ENCODE measurements around the gene IFT43. TPM values are rescaled to one million over a fixed set of nuclear protein-coding genes. Genes with fewer than 3 reads are reported as not detected.

The IFT43 gene
- total and polyA plus RNA-seq, 12 donors, result 20.9 to 101 (median 30.2) TPM

GRCh38 chr14:75960231-75960630 lies 25.3 kb upstream of the IFT43 start:
- Histone ChIP-seq H3K27me3 (no peaks in the 10 kb centered on the region), H3K27ac (no peak overlapping the region), H3K36me3 (replicated peaks in 1 of 2) (peaks cover 0 to 16% of the 10 kb centered on the region in 2 donors), H3K4me3 (no peak overlapping the region), H3K9me3 (replicated peaks in 1 of 3) (no peaks in the 10 kb centered on the region), H3K4me1 (replicated peaks in 1 of 2) (no peaks in the 10 kb centered on the region)
- WGBS, 4 donors, result 83 to 95% (median 86%) methylated on average over 6 of the region's 6 CpGs
- TF ChIP-seq CTCF (IDR thresholded peaks at IDR 0.05) (no peak), POLR2A (IDR thresholded peaks at IDR 0.05) (no peak)
- no peak for DNase-seq
- intact Hi-C loops (cut with DNase I), result no loop called here

- peaks cover 0 to 23% of the 10 kb centered on the region in 2 donors for H3K36me3 ChIP-seq (replicated peaks in 1 of 2)
Measured at GRCh38 chr14:75961662-75962061, 23.9 kb upstream of the IFT43 start.

DNA sequence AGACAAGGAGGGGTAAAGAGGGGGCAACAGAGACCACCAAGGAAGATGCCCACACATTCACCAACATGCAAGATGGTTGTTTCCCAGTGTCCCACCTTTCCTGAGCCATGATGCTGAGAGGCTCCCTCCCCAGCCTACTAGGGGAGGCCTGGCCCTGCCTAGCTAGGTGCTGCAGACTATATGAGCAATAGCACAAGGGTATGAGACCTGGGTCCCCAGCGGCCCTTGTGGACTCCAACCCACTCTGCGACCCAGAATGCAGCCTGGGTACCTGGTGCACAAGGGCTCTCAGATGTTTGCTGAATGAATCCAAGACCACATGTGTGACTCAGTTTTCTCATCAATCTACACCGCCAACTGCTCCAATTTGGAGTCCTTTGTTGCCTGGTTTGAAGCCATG lies 17.7 kb upstream of the IFT43 start:
- WGBS, 4 donors, result 95 to 100% (median 97%) methylated on average over 3 of the region's 3 CpGs
- no peaks in the 10 kb centered on the region for H3K4me1 ChIP-seq (replicated peaks in 1 of 2)
- peaks cover 0 to 17% of the 10 kb centered on the region in 2 donors for H3K36me3 ChIP-seq (replicated peaks in 1 of 2)
- DNase-seq, result peak in 1 of 7 donors; percentile 44
- H3K27ac ChIP-seq, result no peak overlapping the region
- H3K4me3 ChIP-seq, result no peak overlapping the region
- no peaks in the 10 kb centered on the region for H3K9me3 ChIP-seq (replicated peaks in 1 of 3)
- TF ChIP-seq CTCF (IDR thresholded peaks at IDR 0.05), result no peak
- TF ChIP-seq POLR2A (IDR thresholded peaks at IDR 0.05), result no peak
- H3K27me3 ChIP-seq, result no peaks in the 10 kb centered on the region
- intact Hi-C loops (cut with DNase I), result no loop called here

More at GRCh38 chr14:75961662-75962061, 23.9 kb upstream of the IFT43 start:
- H3K27me3 ChIP-seq, result no peaks in the 10 kb centered on the region
- TF ChIP-seq CTCF (IDR thresholded peaks at IDR 0.05), result no peak
- WGBS, 4 donors, result 74 to 86% (median 75%) methylated on average over 3 of the region's 3 CpGs
- intact Hi-C loops (cut with DNase I), result no loop called here
- no peaks in the 10 kb centered on the region for H3K9me3 ChIP-seq (replicated peaks in 1 of 3)
- DNase-seq, result peak in 1 of 7 donors; percentile 35
- H3K27ac ChIP-seq, result no peak overlapping the region
- H3K4me3 ChIP-seq, result no peak overlapping the region
- H3K4me1 ChIP-seq (replicated peaks in 1 of 2), result no peaks in the 10 kb centered on the region

DNA sequence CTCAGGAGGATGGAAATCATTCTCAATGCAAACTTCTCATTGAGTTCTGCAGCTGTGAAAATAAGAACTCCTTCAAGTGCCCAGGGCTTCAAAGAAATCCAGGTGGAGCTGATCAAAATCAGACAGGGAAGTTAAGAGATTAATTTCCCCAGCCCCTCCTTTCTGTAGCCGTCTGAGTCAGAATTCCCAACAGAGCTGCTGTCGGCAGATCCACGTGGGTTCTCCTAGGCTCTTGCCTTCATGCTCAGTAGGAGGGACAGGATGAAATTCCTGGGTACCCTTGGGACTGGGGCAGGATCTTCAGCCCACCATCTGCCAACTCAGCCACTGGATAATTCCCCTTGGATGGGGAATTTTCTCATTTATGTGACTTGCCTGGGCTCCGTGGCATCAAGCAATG lies 17.1 kb upstream of the IFT43 start:
- no peaks in the 10 kb centered on the region for H3K9me3 ChIP-seq (replicated peaks in 1 of 3)
- DNase-seq, result no peak
- H3K36me3 ChIP-seq (replicated peaks in 1 of 2), result peaks cover 0 to 13% of the 10 kb centered on the region in 2 donors
- no peaks in the 10 kb centered on the region for H3K4me1 ChIP-seq (replicated peaks in 1 of 2)
- H3K27ac ChIP-seq, result no peak overlapping the region
- no peak overlapping the region for H3K4me3 ChIP-seq
- 69 to 83% (median 76%) methylated on average over 3 to 4 of the region's 4 CpGs for WGBS, 4 donors
- intact Hi-C loops (cut with DNase I), result no loop called here
- TF ChIP-seq POLR2A (IDR thresholded peaks at IDR 0.05) (no peak), CTCF (IDR thresholded peaks at IDR 0.05) (no peak)
- no peaks in the 10 kb centered on the region for H3K27me3 ChIP-seq
